GM21737 (cell line): ENCODE results near the gene CAMSAP1.
"Not testable (repeated sequence)": the region's sequence is repeated elsewhere in the genome, so short reads cannot be mapped to it uniquely, and the experiment has no call there.

Experiments used
- ATAC-seq: cut with Tn5 transposase; IDR thresholded peaks from one replicate; pipeline ENCODE4 v1.9.1; 2021; ENCODE audit warnings: mild to moderate bottlenecking, moderate library complexity; ENCODE audit not compliant: unreplicated experiment

Gene CAMSAP1

DNA sequence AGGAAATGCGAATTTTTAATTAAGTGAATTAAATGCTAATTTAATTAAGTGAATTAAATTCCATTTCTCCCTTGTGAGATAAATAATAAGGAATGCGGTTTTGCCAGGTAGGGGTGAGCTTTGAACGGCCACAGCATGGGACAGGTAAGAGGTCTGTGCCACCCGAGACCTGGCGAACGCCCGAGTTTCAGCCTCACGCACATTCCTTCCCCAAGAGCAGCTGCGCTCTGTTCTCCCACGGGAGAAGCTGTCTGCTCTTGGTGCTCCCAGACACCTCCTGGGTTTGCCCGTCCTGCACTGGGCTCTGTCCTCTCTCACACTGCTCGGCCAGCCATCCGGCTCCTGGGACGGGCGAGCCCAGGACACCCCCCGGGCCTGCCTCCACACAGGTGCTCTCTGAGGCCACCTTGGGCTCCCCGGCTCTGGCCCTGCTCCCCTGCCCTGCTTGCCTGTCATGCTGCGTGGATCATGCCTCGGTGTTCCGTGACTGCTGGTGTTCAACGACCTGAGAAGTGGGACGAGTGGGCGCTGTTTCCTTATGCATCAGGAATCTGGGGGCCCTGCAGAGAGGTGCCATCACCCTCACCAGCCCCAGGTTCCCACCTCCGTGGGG, 13.7 kb upstream of the CAMSAP1 start:
- no peak for ATAC-seq

DNA sequence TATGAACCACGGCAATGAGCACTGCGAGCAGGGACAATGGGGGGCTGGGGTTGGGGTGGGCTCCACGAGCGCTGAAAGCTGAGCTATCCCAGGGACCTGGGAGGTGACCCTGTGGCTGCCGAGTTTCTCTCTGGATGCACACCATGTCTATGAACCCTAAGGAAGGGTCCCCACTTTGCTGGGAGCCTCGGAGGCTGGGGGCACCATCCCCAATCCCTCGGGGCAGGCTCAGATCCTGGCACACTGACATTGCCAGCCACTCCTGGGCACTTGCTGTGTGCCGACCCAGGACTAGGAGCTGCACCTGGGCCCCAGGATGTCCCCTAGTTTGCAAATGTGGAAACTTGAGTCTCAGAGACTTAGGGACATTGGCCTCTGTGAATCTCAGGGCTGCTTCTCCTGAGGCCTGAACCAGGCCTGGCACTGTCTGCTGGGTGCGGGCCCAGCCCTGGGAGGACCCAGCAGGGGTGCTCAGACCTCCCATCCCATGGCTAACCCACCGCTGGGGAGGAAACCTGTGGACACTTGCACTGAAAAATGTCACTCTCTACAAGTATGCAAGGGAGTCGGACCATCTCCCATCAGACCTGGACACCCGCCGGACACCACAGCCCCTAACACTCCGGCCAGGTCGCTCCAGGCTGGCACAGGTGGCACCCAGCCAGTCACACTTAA, 13.0 kb upstream of the CAMSAP1 start:
- ATAC-seq: no peak

DNA sequence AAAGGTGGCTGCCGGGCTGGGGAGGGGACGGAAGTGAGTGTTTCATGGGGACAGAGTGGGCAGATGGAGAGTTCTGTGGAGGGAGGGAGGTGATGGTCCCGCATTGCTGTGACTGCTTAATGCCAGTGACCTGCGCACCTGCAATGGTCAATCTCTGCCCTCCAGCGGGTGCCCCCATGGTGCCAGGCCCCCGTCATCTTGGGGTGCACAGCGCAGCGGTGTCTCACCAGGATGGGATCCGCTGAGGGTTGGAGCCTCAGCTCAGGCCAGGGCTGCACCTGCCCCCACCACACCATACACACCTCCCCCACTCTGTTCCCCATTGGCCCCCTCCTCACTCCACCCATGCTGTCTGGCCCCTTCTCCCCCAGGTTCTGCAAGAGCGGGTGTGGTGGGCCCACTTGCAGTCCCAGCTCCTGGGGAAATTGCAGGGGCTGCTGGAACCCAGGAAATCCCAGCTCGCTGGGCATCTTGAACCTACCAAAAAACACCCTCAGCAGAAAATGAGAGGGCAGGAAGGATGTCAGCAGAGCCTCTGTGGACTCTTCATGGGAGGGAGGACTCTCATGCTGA, 12.1 kb upstream of the CAMSAP1 start:
- no peak for ATAC-seq

DNA sequence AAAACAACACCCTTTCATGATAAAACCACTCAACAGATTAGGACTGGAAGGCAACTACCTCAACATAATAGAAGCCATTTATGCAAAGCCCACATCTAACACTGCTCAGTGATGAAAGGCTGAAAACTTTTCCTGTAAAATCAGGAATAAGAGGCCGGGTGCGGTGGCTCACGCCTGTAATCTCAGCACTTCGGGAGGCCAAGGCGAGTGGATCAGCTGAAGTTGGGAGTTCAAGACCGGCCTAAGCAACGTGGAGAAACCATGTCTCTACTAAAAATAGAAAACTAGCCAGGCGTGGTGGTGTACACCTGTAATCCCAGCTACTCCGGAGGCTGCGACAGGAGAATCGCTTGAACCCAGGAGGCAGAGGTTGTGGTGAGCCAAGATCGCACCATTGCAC, 8.9 kb upstream of the CAMSAP1 start:
- ATAC-seq: not testable (repeated sequence)

DNA sequence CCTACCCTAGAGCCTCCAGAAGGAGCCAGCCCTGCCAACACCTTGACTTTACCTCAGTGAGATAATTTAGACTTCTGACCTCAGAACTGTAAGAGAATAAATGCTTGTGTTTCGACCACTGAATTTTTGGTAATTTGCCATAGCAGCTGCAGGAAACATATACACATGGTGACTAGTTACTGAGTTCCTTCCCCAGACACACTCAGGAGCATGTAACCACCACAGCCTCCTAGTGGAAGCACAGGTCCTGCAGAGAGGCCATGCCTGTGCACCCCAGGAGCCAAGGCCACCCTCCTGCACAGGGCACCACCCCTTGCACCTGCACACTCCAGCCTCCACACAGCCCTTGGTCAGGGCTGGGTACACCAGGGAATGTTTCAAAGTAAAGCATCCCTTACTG, 7.6 kb upstream of the CAMSAP1 start:
- ATAC-seq: no peak

DNA sequence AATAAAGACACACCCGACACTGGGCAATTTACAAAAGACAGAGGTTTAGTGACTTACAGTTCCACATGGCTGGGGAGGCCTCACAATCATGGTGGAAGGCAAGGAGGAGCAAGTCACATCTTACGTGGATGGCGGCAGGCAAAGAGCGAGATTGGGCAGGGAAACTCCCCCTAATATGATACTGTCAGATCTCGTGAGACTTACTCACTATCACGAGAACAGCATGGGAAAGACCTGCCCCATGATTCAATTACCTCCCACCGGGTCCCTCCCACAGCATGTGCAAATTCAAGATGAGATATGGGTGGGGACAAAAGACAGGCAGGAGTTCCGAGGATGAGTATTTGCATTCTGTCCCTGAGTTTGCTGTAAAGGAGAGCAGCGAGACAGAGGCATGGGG, 3.9 kb upstream of the CAMSAP1 start:
- ATAC-seq: not testable (repeated sequence)

DNA sequence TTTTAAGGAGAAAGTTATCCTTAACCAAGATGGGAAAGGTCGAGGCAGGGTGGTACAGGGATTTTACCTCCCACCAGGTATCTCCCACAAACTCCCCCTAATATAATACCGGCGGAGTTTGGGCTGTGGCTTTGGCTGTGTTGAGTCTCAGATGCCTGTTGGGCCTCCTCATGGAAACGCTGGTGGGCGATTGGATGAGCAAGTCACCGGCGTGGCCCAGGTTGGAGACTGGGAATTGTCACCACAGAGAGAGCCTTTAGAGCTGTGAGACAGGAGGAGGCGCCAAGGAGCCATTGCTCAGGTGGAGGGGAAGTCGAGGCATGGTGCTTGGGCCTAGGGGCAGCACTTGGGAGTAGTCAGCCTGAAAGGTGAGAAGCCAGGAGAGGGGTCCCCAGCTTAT, 3.4 kb upstream of the CAMSAP1 start:
- ATAC-seq: no peak

DNA sequence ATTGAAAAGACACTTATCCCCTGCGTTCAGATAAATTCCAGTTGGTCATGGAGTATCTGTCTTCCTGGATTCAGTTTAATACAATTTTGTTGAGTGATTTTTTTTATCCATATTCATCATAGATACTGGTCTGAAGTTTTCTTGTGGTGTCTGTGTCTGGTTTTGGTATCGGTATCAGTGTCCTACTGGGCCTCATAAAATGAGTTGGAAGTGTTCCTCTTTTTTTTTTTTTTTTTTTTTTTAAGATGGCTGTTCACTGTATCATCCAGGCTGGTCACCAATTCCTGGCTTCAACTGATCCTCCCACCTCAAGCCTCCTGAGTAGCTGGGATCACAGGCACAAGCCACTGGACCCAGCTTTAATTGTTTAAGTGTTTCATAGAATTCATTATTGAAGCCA, 2.9 kb upstream of the CAMSAP1 start:
- ATAC-seq: no peak

DNA sequence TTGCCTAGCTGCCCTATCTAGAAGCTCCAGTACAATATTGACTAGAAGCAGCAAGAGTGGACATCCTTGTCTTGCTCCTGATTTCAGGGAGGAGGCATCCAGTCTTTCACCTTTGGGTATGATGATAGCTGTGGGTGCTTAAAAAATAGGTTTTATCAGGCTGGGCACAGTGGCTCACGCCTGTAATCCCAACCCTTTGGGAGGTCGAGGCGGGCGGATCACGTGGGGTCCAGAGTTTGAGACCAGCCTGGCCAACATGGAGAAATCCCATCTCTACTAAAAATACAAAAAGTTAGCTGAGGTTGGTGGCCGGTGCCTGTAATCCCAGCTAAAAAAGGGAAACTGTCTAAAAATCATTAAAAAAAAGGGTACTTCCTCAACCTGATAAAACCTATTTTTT, 2.0 kb upstream of the CAMSAP1 start:
- no peak for ATAC-seq

DNA sequence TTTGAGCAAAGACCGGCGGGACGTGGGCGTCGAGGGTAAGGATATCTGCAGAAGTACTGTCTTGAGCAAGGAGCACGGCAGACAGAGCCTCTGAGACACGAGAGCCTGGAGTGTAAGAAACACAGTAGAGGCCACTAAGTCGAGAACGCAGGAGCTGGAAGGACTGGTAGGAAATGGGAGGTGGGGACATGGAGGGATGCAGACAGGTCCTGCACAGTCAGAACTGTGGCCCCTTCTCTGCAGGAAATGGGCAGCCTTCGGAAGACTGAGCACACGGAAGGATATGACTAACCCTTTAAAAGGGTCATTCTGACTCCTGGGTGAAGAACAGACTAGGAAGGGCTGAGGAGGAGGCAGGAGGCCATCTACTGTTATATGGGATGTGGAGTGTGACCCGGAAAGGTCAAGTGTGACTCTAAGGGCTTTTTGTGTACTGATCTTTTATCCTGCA, 1.4 kb upstream of the CAMSAP1 start:
- ATAC-seq: no peak

DNA sequence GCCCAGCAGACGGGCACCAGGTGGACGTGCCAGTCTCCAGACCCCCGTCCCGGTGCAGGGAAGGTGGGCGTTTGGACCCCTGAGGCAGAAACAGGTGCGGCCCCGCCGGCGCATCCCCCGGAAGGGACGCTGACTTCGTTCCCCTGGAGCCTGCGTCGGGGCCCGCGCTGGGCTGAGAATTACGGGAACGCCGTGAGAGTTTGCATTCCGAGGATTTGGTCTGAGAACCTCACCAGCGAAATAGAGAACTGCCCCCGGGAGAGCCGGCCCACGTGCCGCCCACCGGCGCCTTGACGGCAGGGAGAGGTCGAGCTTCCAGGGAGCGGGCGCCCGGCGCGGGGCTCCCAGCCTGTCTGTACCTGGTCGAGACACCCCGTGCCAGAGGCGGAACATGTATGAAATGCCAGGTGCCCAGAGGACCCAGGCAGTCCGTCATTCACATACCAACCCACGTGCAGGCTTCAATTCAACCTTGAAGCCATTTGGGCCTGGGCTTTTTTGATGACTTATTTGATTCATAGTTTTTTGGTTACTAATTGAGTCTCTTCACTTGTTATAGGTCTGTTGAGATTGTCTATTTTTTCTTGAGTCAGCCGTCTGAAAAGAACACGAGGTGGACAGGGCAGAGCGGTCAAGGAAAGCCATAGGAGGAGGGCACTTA, 877 bp upstream of the CAMSAP1 start:
- no peak for ATAC-seq

DNA sequence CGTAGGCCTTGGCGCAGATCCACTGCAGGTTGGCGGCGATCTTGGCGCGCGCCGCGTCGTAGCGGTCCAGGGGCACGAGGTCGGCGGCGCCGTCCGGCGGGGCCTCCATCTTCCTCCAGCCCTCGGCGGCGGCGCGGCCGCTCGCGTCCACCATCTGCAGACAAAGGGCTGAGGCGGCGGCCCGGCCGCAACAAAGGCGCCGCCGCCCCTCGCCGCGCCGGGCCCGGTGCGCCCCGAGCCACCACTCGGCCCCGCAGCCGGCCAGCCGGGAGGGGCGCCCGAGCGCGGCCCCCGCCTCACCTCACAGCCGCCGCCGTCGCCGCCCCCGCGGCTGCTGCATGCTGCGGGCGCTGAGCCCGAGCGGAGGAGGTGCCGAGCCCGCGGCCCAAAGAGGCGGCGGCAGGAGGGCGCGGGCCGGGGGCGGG, 328 bp downstream of the CAMSAP1 start:
- ATAC-seq: peak; percentile 13

DNA sequence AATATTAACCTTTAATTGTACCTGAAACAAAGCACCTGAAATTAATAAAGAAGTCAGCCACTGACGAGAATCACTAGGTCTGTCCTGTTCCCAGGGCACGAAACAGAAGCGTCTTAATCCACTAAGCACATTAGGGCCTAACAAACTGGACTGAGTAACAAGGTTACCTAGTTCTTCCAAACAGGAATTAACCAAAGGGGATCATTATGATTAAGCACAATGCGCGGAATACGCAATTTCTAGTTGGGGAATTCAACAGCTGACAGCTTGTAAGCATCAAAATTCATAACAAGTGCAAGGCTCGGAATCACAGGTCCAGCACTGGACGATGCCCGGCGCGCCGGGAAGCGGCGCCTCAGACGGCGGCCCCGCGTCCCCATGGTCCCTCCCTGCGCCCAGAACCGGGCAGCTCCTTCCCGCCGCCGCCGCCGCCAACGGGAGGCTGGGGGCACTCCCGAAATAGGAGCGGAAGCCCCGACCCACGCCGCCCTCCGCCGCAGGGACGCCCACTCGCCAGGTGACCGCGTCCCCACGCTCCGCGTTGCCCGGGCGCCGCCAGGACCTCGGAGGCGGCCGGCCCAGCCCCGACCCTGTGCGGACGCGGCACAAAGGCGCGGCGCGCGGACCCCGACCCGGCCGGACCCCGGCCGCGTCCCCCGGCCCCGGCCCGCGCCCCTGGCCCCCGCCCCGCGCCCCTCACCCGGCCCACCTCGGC, 898 bp downstream of the CAMSAP1 start:
- ATAC-seq: peak; percentile 4

DNA sequence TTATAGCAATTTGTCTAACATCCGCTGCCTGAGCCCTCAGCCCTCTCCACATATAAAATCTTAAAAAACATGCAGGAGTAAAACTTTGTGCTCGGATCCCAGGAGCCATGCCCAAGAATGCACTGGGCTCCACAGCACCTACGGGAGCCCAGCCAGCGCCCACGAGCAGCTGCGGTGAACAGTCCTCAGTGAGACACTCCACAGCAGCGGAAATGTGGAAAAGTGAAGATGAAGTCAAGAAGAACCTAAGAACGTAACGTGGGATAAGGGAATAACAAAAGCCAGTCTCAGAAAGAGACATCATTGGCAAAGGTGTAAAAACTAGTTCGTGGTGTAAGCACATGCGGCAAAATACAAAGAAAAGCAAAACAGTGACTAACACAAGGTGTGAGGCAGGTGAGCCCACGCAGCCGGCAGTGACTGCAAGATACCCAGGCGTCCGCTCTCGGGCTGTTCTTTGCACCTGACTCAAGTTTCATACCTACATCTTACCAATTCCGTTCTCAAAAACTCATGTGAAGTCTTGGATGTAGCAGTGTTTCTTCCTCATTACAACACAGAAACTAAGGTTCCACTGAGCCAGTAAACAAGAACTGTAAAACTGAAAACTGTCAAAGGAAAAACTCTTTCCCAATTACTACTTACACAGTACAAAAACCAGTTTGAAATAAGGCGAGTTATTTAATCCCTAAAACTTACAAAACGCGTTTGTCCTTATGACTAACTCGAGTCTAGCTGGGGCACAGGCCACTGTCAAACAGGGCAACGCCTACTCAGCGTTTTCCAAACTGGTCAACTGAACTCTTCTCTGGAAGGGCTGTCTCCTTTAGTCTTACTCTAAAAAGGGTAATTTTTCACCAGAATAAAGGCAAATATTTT, 1.7 kb downstream of the CAMSAP1 start:
- no peak for ATAC-seq

DNA sequence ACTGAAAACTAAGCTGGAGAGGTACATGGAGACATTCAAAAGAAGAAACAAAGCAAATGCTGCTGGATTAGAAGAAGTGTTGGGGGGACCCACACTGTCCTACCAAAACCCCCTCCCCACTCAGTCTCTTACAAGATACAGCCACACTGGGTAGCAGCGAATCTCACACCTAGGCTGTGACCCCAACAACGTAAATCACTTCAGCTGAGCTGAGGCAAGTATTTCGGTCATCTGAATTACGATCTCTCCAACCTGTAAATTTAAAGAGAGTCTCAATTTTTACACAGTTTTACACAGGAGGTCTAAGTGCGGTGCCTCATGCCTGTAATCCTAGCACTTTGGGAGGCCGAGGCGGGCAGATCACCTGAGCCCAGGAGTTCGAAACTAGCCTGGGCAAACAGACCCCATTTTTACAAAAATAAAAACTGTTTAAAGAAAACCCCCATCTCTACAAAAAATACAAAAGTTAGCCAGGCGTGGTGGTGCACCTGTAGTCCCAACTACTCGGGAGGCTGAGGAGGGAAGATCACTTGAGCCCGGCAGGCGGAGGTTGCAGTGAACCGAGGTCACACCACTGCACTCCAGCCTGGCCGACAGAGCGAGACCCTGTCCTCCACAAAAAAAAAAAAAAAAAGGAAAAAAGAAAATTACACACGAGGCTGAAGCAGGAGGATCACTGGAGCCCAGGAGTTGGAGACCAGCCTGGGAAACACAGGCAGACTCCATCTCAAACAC, 3.4 kb downstream of the CAMSAP1 start:
- ATAC-seq: no peak

DNA sequence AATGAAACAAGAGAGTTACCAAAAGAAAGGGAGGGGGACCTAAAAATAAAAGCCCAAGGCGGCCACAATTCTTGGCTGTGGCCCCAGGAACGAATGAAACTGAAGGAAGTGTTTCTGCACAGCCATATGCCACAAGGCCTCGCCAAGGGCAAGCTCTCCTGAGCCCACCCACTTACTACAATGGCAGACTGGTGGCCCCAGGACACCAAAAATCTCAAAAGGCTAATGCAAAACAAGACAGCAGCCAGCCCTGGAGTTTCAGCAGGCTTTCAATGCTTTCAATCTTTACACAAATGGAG, 4.0 kb downstream of the CAMSAP1 start:
- ATAC-seq: no peak

DNA sequence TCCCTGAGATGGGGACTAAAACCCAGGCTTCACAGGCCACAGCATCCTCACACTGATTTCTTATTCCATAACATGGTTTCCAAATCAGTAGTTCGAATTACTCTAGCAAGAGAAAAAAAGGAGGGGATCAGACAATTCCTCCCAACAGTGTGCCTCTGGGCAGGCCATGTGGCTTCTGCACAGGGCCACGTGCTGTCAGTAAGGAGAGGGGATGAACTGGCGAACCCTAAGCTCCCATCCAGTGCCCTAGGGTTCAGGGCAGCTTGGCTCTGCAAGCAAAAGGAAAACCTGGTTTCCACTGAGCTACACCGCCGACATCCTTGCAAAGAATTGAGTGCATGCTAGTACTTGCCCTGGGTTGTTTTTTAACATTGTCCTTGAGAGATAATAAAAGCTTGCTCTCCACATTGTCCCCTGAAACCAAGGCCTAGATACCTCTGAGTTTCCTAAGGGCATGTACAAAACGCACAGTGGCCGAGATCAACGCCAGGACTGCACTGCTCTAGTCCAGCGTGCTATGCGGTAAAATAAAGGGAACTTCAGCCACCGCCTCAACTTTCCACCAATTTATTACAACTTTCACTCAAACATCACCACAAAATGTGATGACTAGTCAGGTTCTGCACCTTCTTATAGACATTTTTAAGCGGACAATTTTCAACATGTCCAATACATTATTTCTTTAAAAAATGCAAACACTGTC, 4.5 kb downstream of the CAMSAP1 start:
- no peak for ATAC-seq

DNA sequence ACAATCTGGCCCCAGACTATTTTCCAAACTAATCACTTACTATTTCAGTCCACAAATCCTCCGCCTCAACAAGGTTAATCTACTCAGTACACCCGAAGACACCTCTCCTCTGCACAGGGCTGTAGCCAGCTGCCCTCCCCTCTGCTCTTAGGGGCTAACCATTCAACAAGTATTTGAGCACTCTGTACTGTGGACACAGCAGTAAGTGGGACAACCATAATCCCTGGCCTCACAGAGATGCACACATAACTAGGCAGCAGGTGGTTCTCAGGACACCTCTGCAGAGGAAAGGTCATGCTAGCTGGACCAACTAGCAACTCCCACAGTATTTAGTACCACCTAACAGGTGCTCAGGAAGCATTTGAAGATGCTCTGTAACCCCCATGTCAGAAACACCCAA, 5.5 kb downstream of the CAMSAP1 start:
- ATAC-seq: no peak

DNA sequence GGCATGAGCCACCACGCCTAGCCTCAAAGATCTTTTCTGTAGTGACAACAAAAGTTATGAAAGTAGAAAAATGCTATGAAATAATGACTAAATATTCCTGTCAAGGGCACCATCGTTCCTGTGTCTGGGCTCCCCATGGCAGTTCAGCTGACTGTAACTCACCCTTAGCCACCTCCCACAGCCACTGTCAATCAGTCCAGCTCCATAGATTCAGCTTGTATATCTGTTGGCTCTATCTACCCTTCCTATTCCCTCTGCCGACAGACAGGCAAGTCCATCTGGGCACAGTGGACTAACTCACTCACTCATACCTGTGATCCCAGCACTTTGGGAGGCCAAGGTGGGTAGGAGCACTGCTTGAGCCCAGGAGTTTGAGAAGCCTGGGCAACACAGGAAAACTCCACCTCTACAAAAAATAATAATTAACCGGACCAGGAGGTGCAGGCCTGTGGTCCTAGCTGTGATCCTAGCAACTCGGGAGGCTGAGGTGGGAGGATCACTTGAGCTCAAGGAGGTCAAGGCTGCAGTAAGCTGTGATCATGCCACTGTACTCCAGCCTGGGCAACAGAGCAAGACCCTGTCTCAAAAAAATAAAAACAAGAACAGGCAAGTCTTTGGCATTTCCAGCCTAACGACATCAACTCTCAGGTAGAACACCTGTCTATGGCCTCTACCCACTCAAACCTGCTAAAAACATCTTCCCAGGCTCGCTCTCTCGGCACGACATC, 6.2 kb downstream of the CAMSAP1 start:
- no peak for ATAC-seq
